RWPE2 (cell line): ENCODE measurements around the gene TCERG1L.

Source experiments
- ATAC-seq: fragments of 200-7000 bp; cut with Tn5 transposase; 3 replicates; pipeline ENCODE4 v1.9.1; 2021; ENCODE audit warnings: low read depth
- DNase-seq: peaks from one replicate; pipeline ENCODE4 v3.0.0-alpha.2; 2020; ENCODE audit warnings: low spot score
- H3K27ac ChIP-seq: fragments of 450-650 bp; 2 replicates; pipeline ENCODE4 v1.5.1; 2017; ENCODE audit warnings: mild to moderate bottlenecking; ENCODE audit not compliant: poor library complexity, severe bottlenecking
- H3K27me3 ChIP-seq: fragments of 250-450 bp; sonication (Bioruptor Pico); 2 replicates; pipeline ENCODE4 v1.5.1; 2021; ENCODE audit warnings: mild to moderate bottlenecking, moderate library complexity; ENCODE audit not compliant: insufficient read depth, poor library complexity, severe bottlenecking
- H3K36me3 ChIP-seq: fragments of 250-450 bp; sonication (Bioruptor Pico); 2 replicates; pipeline ENCODE4 v1.5.1; 2020; ENCODE audit warnings: low read depth, mild to moderate bottlenecking, moderate library complexity
- H3K4me1 ChIP-seq: fragments of 250-450 bp; sonication (Bioruptor Pico); 2 replicates; pipeline ENCODE4 v1.5.1; 2021; ENCODE audit warnings: mild to moderate bottlenecking, moderate library complexity; ENCODE audit not compliant: insufficient read depth, poor library complexity, severe bottlenecking
- H3K4me3 ChIP-seq: fragments of 250-450 bp; sonication (Bioruptor Pico); 2 replicates; pipeline ENCODE4 v1.5.1; 2021; ENCODE audit warnings: mild to moderate bottlenecking, moderate library complexity; ENCODE audit not compliant: severe bottlenecking
- H3K9me3 ChIP-seq: fragments of 250-450 bp; sonication (Bioruptor Pico); 2 replicates; pipeline ENCODE4 v1.5.1; 2021; ENCODE audit warnings: mild to moderate bottlenecking, moderate library complexity; ENCODE audit not compliant: severe bottlenecking
- TF ChIP-seq, protein P1 (sequence below): fragments of 450-650 bp; IDR thresholded peaks from one replicate; pipeline ENCODE4 v1.5.1; 2017; ENCODE audit warnings: mild to moderate bottlenecking, moderate library complexity; ENCODE audit not compliant: poor library complexity, severe bottlenecking

Gene TCERG1L

DNA sequence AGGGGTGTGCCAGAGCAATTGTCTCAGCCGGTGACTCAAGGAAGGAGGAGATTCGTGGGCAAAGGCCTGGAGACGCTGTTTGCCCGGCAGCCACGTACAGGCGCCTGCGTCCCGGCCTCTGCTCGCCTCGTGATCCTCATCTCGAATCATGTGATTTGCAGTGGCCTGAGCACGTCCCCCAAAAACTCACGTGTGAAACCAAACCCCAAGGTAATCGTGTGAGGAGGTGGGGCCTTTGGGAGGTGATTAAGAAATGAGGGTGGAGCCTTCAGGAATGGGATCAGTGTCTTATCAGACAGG, 226.8 kb downstream of the TCERG1L start:
- H3K36me3 ChIP-seq = no peaks in the 10 kb centered on the region
- no peak for ATAC-seq
- H3K9me3 ChIP-seq = no peaks in the 10 kb centered on the region
- no peaks in the 10 kb centered on the region for H3K4me1 ChIP-seq
- no peak for DNase-seq
- TF ChIP-seq, protein P1, sequence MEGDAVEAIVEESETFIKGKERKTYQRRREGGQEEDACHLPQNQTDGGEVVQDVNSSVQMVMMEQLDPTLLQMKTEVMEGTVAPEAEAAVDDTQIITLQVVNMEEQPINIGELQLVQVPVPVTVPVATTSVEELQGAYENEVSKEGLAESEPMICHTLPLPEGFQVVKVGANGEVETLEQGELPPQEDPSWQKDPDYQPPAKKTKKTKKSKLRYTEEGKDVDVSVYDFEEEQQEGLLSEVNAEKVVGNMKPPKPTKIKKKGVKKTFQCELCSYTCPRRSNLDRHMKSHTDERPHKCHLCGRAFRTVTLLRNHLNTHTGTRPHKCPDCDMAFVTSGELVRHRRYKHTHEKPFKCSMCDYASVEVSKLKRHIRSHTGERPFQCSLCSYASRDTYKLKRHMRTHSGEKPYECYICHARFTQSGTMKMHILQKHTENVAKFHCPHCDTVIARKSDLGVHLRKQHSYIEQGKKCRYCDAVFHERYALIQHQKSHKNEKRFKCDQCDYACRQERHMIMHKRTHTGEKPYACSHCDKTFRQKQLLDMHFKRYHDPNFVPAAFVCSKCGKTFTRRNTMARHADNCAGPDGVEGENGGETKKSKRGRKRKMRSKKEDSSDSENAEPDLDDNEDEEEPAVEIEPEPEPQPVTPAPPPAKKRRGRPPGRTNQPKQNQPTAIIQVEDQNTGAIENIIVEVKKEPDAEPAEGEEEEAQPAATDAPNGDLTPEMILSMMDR = no peak
- H3K4me3 ChIP-seq = no peak overlapping the region
- no peaks in the 10 kb centered on the region for H3K27me3 ChIP-seq
- no peak overlapping the region for H3K27ac ChIP-seq

DNA sequence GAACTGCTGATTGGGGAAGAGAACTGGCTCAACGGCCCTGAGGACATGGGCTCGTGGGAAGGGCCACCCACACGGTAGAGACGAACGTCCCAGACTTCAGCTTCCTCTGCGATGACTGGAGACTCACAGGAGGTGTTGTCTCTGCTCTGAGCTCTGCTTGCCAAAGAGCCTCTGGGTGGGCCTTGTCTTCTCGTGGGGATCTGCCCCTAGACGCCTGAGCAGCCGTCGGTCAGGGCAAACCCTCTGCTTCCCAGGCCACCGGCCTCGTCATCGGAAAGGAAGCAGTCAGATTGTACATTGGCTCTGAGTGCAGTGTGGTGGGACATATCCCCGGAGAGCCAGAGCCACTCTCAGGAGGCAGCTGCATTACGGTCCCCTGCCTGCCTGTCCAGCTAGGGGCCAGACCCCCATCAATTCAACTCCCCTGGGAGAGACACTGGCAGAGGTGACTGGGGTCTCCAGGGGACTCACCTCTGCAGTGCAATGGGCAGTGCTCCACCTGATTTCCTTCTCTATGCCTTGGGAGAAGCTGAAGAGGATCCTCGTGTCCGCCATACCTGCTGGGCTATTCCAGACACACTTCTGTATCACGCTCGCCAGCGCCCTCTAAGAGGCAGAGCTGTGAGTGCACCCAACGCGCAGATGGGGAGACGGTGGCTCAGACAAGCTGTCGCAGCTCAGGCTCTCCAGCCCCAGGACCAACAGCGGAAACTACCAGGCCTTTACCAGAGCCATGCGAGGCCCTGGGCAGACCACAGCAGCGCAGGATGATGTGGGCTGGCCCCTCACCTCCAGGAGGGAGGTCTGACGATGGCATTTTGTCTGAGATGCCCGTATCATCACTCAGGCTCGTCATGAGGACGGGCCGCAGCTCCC, 227.4 kb downstream of the TCERG1L start:
- TF ChIP-seq, protein P1 = no peak
- Histone ChIP-seq H3K4me1 (no peaks in the 10 kb centered on the region), H3K36me3 (no peaks in the 10 kb centered on the region), H3K4me3 (no peak overlapping the region), H3K9me3 (no peaks in the 10 kb centered on the region), H3K27me3 (no peaks in the 10 kb centered on the region), H3K27ac (no peak overlapping the region)
- ATAC-seq (no peak), DNase-seq (no peak)

DNA sequence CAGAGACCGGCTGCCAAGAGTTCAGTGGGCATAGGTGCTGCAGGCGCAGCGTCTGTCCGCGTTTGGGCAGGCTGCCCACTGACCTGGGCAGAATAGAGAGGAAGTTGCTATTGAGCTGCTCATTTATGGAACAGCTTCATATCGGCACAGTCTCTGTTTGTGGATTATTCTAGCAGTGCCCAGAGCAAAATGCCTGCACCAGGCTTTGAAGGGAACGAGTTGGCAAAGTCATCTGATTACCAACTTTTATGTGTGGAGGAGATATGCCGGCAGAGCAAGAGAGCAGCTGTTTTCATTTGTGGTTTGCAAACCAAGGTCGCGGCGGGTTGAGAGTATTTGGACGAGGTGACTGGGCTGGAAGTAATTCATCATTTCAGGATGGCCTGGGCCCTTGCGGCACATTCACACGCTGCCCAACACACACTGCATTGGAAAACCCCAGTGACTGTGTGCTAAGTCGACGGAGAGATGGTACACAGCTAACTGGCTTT, 228.5 kb downstream of the TCERG1L start:
- no peaks in the 10 kb centered on the region for H3K27me3 ChIP-seq
- TF ChIP-seq, protein P1 = no peak
- H3K9me3 ChIP-seq = no peaks in the 10 kb centered on the region
- H3K36me3 ChIP-seq = no peaks in the 10 kb centered on the region
- ATAC-seq (no peak), DNase-seq (no peak)
- H3K4me3 ChIP-seq = no peak overlapping the region
- no peaks in the 10 kb centered on the region for H3K4me1 ChIP-seq
- no peak overlapping the region for H3K27ac ChIP-seq

DNA sequence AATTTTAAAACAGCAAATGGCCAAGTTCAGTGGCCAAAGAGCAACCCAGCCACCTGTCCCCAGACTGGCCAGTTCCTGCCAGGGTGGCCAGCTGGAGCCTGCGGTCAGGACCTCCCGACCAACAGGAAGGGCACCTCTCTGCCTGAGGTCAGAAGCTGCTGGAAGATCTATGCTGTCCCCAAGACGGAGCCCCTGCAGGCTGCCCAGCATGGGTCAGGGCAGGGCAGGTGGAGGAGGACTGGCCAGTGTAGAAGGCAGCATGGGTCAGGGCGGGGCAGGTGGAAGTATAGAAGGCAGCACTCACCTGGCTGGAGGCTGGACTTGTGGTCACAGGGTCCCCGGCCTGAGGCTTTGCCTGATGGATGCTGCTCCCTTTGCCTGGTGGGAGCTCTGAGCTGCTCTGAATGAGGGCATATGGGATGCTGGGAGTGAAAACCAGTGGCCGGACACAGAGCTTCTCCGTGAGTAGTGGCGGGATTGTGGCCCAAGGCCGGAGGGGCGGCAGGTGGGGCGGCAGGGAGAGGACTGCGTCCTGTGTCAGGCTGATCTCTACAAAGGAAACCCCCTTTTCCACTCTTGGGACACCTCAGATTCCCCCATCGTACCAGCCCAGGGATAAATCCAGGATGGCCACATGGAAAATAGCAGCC, 229.2 kb downstream of the TCERG1L start:
- Histone ChIP-seq H3K9me3 (no peaks in the 10 kb centered on the region), H3K27ac (no peak overlapping the region), H3K4me3 (no peak overlapping the region), H3K4me1 (no peaks in the 10 kb centered on the region), H3K27me3 (no peaks in the 10 kb centered on the region), H3K36me3 (no peaks in the 10 kb centered on the region)
- ATAC-seq (no peak), DNase-seq (no peak)
- TF ChIP-seq, protein P1 = no peak

DNA sequence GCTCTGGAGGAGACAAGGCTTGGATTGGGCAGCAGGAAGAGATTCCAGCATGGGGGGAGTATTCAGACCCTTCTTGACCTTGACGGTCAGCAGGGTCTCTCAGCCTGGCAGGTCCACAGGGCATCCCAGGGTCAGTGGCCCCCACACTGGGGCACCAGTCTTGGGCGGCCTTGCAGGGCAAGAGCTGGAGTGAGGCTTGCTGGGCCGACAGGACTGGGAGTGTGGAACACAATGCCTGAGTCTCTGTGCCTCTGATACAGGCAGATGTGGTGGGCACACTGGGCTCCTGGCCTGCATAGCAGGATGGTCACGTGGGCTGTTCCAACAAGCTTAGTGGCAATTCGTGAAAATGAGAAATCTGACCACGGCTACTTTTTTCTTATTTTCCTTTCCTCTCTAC, 229.7 kb downstream of the TCERG1L start:
- Histone ChIP-seq H3K27ac (no peak overlapping the region), H3K27me3 (no peaks in the 10 kb centered on the region), H3K36me3 (no peaks in the 10 kb centered on the region)

More for the DNA sequence above, 229.7 kb downstream of the TCERG1L start:
- Histone ChIP-seq H3K9me3 (no peaks in the 10 kb centered on the region), H3K4me3 (no peak overlapping the region), H3K4me1 (no peaks in the 10 kb centered on the region)
- DNase-seq = no peak
- ATAC-seq = no peak
- TF ChIP-seq, protein P1 = no peak
